Lower leg skin (tissue), 3 donors: ENCODE results near the gene ASAP2.

Experiments used
- POLR2A ChIP-seq, 2 donors: fragments of 450-650 bp; IDR thresholded peaks; one replicate each; pipeline ENCODE4 v1.6.1; 2016 to 2017; ENCODE audit warnings: antibody characterized with exemption in 2 of 2, mild to moderate bottlenecking in 1 of 2, moderate library complexity in 1 of 2
- TF ChIP-seq, protein P1 (sequence below), 3 donors: fragments of 450-650 bp; IDR thresholded peaks; one replicate each; pipeline ENCODE4 v1.5.1; 2016; ENCODE audit warnings: antibody characterized with exemption in 3 of 3, mild to moderate bottlenecking in 3 of 3, moderate library complexity in 2 of 3

DNA sequence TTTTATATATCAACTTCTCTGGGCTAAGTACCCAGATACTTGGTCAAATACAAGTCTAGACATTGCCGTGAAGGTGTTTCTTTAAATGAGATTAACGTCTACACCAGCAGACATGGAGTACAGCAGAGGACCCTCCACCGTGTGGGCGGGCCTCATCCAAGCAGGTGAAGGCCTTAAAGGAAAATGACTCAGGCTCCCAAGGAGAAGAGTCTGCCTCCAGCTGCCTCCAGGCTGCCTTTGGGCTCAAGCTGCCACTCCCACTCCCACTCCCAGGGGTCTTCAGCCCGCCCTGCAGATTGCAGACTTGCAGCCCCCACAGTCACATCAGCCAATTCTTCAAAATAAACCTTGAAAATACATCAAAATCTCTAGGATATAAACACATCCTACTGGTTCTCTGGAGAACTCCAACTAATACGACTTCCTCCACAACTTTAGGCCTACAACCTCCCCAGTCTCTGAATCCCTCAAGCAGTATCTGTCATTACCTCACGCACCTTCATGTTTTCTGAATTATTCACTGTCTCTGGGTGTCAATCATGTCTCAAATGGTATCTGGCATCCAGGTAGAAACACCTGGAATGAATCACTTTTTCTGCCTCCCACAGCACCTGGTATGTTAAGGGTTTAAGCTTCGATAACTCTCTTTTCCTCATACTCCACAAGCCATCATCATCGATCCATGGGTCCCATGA is 209.8 kb downstream of the ASAP2 start:
- TF ChIP-seq POLR2A (IDR thresholded peaks at IDR 0.05): no peak
- TF ChIP-seq, protein P1, sequence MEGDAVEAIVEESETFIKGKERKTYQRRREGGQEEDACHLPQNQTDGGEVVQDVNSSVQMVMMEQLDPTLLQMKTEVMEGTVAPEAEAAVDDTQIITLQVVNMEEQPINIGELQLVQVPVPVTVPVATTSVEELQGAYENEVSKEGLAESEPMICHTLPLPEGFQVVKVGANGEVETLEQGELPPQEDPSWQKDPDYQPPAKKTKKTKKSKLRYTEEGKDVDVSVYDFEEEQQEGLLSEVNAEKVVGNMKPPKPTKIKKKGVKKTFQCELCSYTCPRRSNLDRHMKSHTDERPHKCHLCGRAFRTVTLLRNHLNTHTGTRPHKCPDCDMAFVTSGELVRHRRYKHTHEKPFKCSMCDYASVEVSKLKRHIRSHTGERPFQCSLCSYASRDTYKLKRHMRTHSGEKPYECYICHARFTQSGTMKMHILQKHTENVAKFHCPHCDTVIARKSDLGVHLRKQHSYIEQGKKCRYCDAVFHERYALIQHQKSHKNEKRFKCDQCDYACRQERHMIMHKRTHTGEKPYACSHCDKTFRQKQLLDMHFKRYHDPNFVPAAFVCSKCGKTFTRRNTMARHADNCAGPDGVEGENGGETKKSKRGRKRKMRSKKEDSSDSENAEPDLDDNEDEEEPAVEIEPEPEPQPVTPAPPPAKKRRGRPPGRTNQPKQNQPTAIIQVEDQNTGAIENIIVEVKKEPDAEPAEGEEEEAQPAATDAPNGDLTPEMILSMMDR (IDR thresholded peaks at IDR 0.05): no peak
